Left renal pelvis (tissue), 4 donors: ENCODE results near the gene ENSA. TPM values are rescaled to one million over a fixed set of nuclear protein-coding genes. Genes with fewer than 3 reads are reported as not detected.
"Not testable (repeated sequence)": the region's sequence is repeated elsewhere in the genome, so short reads cannot be mapped to it uniquely, and the experiment has no call there.

Experiments
- DNase-seq, 4 donors: peaks; one replicate each; pipeline ENCODE4 v3.0.0-alpha.2; 2013; ENCODE audit warnings: low read depth in 4 of 4, low spot score in 3 of 4
- polyA plus RNA-seq, 4 donors: library from polyadenylated mRNA; unstranded; fragments of 120-200 nt; gene quantifications; one replicate each; pipeline ENCODE4 v1.2.1, GENCODE V29; 2013; ENCODE audit not compliant: insufficient read length in 4 of 4

ENSA gene
- polyA plus RNA-seq, 4 donors, result 172 to 241 (median 222) TPM

DNA sequence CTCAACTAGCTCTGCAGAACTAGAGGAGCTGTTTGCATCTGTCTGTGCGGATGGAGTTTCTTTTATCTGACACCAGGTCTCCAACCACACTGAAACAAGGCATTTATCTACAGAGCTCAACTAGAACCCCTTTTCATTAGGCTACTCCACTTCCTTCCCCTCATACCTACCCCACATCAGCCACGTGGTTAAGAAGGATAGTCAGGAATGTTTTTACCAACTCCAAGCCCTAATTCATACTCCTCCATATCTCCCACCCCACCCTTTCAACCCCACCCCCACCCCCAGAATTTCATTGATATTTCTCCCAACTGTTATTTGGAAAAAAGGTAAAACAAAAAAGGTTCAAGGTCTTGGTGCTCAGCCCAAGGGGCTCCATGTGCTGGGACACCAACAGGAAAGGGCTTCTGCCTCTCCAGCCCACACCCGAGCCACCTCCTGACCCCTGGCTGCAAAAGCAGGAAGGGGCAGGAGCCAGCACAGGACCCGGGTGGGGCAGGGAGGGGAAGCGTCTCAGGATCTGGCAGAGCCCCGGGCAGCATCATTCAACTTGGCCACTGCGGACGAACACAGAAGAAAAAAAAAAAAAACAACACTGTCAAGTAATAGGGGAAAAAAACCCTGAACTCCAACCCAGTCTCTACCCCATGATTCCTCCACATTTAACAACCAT is 7.0 kb downstream of the ENSA start:
- DNase-seq, result no peak

DNA sequence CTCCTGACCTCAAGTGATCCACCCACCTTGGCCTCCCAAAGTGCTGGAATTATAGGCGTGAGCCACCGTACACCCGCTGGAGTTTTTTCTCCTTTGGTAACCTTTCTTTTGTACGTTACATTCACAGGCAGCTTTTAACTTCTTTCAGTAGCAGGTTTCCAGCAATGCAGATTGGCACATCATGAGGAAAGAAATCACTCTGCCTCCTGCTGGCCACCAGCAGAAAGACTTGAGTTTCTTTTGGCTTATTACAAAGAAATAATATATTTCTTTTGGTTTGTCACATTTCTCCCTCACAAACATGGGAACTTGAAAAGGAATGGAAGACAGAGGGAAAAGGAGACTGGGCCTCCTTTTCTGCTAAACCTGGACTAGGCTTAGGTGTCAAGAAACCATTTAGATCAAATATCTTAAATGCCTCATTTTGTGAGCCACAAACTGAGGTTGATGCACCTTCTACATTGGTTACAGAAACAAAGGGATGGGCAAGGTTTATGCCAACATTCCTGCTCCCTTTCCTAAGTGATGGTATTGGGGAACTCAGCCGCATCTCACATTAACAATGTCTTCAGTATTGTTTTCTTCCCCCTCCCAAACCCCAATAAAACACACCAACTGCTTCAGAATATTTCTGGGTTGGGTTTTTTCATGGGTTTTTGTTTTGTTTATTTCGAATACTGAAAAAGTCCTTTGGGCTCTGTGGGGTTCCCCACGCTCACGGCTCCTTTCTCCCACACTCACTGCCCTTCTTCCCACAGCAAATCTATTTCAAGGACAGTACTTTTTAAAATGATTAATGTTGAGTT is 7.7 kb downstream of the ENSA start:
- no peak for DNase-seq

DNA sequence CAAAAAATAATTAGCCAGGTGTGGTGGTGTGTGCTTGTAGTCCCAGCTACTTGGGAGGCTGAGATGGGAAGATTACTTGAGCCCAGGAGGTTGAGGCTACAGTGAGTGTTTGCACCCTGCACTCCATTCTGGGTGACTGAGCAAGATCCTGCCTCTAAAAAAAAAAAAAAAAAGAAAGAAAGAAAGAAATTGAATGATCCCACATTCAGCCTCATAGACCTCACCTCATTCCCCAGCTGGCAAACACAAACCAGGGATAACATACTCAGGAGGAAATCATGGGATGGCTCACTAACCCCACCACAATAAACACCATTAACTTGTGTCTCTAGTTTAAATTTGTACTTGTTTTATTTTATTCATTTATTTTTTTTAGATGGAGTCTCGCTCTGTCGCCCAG is 8.5 kb downstream of the ENSA start:
- DNase-seq, result no peak

DNA sequence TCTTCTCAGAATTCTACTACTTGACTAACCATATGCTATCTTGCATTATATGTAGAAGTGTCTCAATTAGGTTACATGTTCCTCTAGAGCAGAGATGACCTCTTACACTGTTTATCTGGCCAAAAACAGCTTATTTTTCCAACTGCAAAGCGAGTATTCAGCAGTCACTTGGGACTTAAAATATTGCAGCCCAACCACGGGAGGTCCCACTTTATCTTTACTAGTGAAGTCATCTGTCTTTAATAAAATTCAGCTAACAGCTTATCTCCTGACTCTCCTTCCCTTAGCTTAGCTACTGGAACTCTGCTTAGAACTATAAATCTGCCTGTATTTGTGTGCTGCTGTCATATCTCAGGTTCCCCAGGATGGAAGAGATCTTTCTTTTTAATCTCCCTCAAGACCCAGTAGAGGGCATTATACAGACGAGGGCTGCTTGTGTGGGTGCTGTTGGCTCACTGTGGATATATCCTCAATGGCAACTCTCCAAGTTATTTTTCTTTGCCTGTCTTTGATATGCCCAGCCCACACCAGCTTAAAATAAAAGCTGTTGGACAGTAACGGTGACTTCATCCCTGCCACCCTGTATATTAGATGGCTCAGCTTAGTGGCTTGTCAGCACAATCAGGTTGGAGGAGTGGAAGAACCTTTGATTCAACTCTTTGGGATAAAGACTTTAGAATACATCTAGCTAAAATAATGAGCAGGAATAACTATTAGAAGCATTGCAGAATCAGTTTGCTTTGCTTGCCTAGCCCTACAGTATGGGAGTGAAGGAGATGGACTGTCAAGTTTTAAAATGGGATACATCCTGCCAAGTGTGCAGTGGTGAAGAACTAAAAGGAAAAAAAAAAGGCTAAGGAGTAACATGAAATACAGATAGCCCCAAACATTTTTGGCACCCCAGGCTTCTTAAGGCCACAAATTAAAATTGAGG is 9.6 kb downstream of the ENSA start:
- DNase-seq, result no peak

DNA sequence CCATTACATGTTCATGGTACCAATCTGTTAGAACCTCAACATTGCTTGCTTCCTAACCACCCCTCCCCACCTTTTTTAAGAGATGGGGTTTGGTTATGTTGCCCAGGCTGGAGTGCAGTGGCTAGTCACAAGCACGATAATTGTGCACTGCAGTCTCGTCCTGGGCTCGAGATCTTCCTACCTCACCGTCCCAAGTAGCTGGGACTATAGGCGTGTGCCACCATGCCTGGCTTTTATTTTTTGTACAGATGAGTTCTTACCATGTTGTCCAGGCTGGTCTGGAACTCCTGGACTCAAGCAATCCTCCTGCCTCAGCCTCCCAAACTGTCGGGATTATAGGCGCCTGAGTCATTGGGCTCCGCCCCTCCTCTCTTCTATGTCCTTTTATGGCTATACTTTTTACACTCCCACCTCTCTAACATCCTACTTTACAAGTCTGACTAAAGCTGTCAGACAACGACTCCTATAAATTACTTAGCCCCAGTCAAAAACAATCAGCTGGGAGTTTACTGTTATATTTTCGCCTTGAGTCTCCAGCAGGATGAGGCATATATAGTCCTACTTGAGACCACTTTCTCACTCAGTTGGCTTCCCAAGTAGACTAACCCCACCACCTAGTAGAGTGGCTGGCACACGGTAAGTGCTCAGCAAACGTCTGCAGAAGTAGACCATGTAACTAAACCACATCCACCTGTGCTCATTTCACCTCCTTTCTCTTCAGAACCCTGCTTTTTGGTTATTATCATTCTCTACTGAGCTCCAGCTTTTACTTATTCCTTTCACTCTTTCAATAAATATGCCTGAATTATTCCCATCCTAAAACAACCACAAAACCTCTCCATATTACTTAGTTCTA is 13.8 kb downstream of the ENSA start:
- no peak for DNase-seq

DNA sequence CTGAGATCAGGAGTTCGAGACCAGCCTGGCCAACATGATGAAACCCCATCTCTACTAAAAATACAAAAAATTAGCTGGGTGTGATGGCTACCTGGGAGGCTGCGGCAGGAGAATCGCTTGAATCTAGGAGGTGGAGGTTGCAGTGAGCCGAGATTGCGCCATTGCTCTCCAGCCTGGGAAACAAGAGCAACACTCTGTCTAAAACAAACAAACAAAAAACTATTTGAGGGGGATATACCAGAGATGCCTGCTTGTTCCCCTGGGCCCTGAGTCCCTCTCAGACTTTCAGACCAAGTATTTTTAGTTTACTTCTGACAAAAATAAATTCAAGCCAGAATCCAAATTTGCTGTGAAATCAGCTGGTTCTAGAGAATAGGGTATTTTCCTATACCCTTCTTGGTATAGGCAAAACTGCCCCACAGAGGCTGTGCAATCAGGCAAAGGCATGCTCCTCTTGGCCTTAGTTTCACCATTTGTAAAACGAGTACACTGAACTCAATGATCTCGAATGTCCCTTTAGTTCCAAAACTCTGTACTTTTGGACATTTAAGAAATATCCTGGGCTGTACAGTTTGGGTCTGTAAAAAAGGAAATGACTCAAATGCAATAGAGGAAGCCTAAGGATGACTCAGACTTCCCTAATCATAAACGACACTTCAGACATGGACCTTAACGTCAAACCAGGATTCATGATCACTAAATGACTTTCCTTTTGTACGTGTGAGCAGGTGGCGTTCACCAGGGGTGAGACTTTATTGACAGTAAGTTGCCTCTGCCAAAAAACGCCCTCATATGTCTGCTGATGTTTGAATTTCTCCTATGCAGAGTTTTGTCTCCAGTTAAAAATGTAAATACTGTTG is 16.1 kb downstream of the ENSA start:
- no peak for DNase-seq

DNA sequence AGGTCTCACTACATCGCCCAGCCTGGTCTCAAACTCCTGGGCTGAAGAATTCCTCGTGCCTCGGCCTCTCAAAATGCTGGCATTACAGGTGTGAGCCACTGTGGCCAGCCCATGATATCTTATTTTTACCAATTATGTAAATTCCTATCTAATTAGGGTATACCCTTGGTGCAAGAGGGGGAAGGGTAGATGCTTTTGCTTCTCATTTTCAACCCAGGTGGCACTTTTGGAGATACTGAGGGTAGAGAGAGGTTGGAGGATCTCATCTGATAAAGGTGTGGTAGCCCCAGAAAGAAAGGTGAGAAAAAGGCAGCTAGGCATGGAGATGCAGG is 17.4 kb downstream of the ENSA start:
- DNase-seq, result no peak

DNA sequence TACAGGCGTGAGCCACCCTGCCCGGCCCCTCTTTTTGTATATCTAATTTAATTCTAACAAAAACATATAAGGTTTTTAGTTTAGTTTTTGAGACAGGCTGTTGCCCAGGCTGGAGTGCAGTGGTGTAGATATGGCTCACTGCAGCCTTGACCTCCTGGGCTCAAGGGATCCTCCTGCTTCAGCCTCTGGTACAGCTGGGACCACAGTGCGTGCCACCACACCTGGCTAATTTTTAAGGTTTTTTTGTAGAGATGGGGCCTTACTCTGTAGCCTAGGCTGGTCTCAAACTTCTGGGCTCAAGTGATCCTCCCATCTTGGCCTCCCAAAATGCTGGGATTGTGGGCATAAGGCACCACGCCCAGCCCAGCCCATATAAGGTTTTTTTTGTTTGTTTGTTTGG is 18.8 kb downstream of the ENSA start:
- no peak for DNase-seq

DNA sequence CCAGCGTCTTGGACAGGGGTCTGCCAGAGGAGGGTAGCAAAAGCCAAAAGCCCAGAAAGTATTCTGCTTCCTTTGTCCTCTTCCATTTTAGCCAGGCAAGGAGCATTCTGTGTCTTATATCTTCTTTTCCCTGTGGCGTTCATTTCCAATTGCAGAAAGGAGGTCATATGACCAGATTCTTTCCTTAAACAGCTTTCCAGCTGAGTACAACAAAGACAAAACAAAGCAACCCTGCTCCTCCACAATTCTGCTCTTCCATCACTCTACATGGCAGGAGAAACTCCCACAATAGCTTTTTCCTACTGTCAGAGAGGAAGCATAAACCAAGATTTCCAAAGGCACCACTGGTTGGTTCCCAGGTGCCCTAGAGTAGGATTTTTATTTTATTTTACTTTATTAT is 19.7 kb downstream of the ENSA start:
- DNase-seq, result no peak

DNA sequence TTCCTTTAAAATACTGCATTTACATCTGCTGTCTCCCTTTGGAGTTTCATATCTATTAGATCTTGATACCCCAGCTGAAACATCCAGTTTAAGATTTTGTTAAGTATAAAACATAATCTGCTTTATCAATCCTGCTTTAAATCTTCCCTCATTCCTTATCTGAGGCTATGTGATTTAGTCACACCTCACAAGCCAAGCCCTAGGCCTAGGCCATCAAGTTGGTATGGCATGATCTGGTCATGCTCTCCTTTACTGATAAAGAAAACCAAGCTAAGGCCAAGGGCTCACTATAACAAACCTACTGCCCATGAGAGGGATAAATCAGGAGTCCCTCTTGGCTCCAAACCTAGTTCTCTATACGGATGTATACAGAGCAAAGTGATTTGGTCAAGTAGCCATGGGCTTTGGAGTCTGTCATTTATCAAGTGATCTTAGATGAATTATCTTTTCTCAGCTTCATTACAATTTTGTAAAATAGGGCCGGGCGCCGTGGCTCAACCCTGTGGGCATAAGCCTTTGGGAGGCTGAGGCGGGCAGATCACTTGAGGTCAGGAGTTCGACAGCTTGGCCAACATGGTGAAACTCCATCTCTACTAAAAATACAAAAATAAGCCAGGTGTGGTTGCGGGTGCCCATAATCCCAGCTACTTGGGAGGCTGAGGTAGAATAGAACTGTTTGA is 22.8 kb downstream of the ENSA start:
- DNase-seq, result no peak

DNA sequence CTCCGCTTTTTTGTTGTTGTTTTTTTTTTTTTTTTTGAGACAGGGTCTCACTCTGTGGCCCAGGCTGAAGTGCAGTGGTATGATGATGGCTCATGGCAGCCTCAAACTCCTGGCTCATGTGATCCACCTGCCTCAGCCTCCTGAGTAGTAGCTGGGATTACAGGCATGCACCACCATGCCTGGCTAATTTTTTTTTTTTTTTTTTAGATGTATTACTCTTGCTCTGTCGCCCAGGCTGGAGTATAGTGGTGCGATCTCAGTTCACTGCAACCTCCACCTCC is 24.0 kb downstream of the ENSA start:
- DNase-seq, result not testable (repeated sequence)

DNA sequence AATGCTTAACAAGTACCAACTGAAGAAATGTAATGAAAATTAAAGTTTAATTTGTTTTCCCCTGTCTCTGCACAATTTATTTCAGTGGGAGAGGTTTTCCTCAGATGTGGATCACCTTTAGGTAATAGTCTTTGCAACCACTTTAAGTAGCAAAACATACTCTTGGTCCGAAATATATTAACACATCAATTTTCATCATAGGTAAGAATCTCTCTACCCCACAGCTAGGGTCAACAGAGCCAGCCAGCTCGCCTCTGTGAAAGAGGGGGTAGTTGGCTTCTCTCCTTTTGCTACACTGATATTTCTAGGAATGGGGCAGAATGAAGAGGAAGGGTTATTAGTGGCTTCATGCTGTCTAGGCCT is 25.2 kb downstream of the ENSA start:
- DNase-seq, result no peak

DNA sequence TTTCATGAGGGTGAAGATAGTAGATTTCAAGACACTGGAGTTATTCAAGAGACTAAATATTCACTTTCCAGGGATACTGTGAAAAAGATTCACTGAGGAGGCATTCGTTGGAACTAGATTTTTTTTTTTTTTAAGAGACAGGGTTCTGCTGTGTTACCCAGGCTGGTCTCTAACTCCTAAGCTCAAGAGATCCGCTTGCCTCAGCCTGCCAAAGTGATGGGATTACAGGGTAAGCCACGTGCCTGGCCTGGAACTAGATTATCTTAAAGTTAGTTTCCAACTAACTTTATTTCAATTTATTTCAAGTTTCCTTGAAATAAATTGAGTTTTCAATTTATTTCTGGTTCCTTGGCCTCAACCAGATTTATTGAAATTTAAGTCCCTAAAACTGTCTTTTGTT is 25.7 kb downstream of the ENSA start:
- no peak for DNase-seq

DNA sequence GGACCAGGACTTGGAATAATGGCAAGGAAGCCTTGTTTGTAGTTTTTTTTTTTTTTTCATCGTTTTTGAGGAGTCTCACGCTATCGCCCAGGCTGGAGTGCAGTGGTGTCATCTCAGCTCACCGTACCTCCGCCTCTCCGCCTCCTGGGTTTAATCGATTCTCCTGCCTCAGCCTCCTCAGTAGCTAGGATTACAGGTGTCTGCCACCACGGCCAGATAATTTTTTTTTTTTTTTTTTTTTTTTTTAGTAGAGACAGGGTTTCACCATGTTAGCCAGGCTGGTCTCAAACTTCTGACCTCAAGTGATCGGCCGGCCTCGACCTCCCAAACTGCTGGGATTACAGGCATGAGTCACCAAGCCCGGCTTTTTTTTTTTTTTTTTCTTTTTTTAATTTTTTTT is 27.0 kb downstream of the ENSA start:
- not testable (repeated sequence) for DNase-seq

DNA sequence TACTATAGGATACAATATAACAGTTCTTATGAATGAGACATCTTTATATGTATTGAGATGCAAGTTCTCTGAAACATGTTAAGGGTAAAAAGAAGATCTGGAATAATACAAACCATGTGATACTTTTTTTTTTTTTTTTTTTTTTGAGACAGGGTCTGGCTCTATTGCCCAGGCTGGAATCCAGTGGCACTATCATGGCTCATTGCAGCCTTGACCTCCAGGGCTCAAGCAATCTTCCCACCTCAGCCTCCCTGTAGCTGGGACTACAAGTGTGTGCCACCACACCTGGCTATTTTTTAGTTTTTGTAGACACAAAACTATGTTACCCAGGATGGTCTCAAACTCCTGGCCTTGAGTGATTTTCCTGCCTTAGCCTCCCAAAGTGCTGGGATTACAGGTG is 27.9 kb downstream of the ENSA start:
- no peak for DNase-seq

DNA sequence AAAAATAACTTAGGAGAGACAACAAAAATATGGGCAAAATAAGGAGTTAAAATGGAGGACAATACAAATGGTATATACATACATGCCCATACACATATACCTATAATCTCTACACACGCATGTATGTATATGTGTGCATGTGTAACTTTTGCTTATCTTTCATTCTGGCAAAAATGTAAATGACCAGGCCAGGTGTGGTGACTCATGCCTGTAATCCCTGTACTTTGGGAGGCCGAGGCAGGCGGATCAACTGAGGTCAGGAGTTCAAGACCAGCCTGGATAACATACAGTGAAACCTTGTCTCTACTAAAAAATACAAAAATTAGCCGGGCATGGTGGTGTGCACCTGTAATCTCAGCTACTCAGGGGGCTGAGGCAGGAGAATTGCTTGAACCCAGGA is 31.1 kb downstream of the ENSA start:
- not testable (repeated sequence) for DNase-seq

DNA sequence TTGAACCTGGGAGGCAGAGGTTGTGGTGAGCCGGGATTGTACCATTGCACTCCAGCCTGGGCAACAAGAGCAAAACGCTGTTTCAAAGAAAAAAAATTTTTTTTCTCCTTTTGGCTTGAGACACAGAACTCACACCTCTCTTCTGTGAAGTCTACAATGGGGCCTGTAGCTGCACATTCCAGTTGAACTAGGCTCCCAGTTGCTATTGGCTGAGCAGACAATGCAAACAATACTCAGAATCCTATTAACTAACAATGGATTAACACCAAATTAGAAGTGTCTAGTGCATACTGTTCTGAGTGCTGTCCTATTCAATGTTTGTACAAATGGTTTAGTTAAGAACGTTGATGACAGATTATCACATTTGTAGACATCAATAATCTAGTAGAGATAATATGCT is 32.4 kb downstream of the ENSA start:
- DNase-seq, result no peak

DNA sequence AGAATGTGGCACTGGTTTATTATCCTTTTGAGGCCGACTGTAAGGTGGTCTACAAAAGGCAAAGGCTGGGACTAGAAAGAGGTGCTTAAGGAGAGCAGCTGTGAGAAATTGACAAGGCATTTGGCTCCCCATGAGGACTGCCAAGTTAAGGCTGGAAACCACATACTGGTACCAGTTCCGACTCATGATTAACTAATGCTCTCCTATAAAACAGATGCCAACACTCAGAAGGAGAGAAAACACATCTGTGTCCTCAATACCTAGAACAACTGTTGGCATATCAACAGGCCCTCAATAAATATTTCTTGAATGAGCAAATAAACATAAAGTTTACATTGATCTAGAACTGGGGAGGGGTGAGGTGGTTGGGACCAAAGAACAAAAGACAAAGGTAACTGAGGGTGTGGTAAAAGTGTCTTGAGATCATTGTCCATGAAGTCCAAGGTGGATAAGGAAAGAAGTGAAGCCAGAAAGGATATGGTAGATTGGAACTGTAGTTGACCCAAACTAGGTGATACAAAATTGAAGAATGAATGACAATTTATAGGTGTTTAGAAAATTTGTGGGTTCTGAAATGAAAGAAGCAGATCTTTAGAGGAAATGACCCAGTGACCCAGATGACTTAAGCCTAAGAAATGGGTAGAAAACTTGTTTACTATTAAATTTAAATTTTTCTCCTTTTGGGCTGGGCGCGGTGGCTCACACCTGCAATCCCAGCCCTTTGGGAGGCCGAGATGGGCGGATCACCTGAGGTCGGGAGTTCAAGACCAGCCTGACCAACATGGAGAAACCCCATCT is 33.1 kb downstream of the ENSA start:
- DNase-seq, result no peak

DNA sequence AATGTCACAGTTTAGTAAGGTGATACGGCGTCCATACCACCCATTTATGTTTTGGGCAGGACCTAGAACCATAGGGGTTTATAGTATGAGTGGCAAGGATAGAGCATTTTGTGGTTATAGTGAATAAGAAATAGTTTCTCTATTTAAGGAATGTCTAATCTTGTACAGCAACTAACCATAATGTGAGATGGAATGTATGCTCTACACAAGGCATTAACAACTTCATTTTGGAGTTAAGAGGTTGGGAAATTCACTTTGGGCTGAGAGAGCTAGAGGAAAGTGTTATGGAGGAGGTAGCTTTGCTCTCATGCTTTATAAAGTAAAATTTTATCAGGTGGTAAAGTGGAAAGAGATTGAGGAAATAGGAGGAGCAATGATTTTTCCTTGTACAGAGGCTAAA is 47.0 kb downstream of the ENSA start:
- no peak for DNase-seq
